ENCODE results near the gene CTAGE8.
"Not testable (repeated sequence)": the region's sequence is repeated elsewhere in the genome, so short reads cannot be mapped to it uniquely, and the experiment has no call there.

CTAGE8 gene

GRCh38 chr7:144252307-144252706 lies 16.8 kb downstream of the CTAGE8 start:
- not testable (repeated sequence) for DNase-seq

DNA sequence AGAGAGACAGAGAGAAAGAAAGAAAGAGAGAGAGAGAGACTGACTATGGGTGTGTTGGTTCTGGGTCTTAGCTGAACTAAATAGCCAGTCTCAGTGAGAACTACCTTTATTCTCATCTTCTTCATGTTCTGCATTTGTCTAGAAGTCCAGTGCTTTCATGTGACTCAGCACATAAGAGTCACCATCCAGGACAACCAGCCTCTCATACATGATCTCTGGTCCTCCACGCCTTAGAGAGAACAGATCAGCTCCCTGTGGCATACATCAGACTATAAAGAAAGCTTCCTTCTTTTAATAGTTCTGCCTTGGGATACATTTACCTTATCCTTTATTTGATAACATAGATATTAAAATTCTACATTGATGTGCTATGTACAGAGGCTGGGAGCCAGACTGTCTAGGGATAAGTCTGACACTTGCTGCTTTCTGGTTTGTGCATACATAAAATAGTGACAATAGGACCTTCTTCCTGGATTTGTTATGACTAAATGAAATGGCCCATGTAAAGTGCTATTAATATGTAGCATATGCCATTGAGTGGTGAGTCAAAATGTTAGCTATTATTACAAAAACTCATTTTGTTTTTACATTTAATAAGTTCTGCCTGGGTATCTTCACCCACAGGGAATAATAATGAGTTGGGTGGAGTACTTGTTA lies 21.3 kb downstream of the CTAGE8 start:
- DNase-seq, result not testable (repeated sequence)

- DNase-seq, result not testable (repeated sequence)
Measured at GRCh38 chr7:144246967-144247366, 22.1 kb downstream of the CTAGE8 start.

DNA sequence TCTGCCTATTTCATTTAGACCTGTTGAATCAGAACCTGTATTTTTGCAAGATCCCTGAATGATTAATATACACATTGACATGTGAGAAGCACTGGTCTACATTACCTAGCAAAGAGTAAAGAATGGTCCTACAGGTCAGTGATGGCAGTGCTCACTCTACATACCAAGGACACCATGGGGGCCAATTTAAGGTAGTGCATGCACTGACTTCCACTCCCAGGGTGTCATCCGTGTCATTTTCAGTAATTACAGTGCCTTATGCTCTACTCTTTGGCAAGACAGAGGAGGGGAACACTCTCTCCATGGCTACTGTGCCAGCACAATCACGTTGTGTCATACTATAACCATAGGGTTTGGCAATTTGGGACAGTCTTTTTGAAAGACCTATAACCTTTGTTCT lies 23.7 kb downstream of the CTAGE8 start:
- DNase-seq, result not testable (repeated sequence)

GRCh38 chr7:144239365-144239764 lies 29.7 kb downstream of the CTAGE8 start, which contains the start of gene OR2A42:
TSS of gene OR2A42 (minus strand) at chr7:144239605. CDS start at chr7:144232843, 6,762 bp downstream.
- not testable (repeated sequence) for DNase-seq

DNA sequence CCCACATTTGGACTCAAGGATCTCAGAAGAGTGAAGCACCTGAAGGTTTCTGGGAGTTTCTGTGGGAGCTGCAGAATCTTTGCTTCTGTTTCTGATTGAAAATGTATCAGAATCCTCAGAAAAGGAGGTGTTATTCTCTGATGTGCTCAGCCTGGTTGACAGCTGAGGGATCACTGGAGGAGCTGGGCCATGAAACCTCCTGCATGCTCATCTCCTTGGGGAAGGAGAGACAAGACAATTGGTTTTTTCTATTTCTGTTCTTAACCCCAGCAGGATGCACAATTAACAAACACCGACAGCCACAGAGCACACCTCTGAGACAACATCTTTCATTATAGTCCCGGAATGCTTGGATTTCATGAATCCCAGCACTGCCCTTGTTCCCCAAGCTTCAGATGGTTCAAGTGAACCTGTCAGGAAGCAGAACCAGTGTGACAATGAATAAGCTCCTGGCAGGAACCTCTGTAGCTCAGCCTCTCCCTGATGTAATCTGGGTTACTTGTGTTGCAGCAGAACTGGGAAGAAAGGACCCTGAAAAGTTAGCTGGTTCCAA lies 30.5 kb downstream of the CTAGE8 start:
- not testable (repeated sequence) for DNase-seq

GRCh38 chr7:144233039-144233438 lies 36.0 kb downstream of the CTAGE8 start:
- not testable (repeated sequence) for DNase-seq

DNA sequence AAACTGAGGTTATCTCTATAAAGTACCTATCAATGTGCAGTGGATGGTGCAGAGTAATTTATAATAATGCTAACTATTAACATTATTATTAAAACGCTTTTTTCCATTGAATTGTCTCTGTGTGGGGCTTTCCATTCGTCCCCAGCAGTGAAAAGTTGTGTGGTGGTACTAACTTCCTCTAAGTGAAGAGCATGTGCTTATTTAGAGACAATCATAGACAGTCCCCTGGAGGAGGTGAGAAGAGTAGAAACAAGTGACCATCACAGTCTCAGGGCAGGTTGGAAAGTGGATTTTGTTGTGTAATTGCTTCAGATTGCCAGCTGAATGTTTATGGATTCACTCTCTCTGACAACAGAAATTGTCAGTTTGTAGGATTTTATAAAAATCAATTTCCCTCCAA lies 38.1 kb downstream of the CTAGE8 start:
- DNase-seq, result not testable (repeated sequence)

DNA sequence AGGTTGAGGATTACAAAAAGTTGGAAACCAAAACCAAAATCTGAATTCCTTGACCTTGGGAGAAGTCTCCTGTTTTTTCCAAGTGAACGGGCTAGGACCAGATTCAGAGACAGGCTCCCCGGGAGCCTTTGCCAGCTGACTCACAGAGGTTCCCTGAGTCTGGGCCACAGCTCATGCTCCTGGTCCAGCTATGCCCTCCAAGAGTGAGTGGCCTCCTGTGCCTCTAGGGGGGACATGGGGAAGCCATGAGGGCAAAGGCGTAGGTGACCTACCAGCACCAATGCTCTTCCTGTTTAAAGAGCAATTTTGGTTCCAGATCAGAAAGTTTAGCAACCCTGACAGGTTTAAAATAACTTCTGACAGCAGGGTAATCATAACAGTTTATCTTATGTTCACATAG lies 40.3 kb downstream of the CTAGE8 start:
- DNase-seq, result not testable (repeated sequence)

DNA sequence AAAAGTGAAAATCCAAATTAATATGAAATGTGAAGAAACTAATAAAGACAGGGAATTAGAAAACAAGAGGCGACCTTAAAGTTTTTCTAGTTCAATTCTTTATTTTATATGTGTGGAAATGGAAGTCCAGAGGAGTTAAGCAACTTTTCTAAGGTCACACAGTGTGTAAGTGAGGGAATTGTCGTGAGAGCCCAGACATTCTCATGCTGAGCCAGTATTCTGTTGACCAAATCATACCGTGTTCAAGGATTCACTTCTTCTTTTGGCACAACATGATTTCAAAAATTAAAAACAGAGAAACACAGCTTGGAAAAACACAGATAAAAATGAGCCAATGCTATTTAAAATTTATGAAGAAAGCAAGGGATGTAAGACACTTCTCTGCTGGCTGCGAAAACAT lies 42.2 kb downstream of the CTAGE8 start:
- DNase-seq, result not testable (repeated sequence)

DNA sequence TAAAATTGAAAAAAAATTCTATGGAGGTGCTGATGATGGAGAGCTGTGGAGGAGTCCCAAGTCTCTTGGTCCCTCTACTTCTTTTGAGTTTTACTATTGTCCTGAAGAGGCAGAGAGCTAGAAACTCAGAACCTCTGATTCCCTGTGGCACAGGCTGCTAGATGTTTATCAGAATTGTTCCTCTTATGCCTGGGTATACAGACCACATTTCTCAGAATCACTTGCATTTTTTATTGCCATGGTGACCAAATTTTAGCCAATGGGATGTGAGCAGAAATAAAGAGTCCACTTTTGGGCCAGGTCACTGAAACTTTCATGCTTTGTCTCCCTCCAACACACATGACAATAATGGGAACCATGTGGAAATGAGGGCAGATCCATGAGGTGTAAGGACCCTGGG lies 45.4 kb downstream of the CTAGE8 start:
- DNase-seq, result not testable (repeated sequence)

GRCh38 chr7:144220531-144220930 lies 48.6 kb downstream of the CTAGE8 start:
- not testable (repeated sequence) for DNase-seq

DNA sequence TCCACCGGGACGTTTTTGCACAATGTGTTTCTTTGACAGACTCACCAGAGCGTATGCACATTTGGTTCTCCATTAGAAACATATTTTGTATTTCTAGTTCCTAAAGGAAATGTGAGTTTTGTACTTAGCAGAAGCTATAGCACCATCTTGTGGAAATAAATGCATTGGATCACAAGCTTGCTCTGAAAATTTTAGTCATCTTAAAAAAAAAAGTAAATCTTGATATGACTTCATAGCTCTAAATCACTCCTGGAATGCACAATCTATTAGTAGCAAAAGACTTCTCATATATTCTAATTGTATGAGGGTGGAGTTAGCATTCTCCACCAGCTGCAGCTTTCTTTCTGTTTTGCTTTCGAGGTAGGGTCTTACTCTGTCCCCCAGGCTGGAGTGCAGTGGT lies 49.9 kb downstream of the CTAGE8 start:
- DNase-seq, result not testable (repeated sequence)

GRCh38 chr7:144218581-144218980 lies 50.5 kb downstream of the CTAGE8 start:
- DNase-seq, result not testable (repeated sequence)

DNA sequence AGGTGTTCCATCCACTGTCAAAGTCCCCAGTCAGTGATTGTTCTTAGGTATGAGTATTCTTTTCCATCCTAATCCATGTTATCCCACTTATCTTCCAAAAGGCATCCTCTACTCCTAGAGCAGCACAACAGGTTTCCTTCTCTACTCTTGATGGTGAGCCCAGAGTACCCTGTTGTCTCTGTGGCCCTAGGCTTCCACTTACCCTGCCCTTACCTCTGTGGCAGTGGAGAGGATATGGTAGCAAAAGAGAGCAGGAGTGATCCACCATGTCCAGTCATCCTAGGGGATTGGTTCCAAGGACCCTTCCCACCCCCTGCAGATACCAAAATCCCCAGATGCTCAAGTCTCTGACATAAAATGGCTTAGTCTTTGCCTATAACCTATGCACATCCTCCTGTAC lies 51.9 kb downstream of the CTAGE8 start:
- DNase-seq, result not testable (repeated sequence)
